ENCODE results near the gene TAF1.

Gene TAF1

GRCh38 chrX:71458866-71459265 is 92.7 kb downstream of the TAF1 start:
- DNase-seq (ENCODE audit: low spot score): no peak
- CTCF ChIA-PET: no interaction called here
- no peak for TF ChIP-seq CTCF (conservative IDR thresholded peaks at IDR 0.05; ENCODE audit: low read depth)
- POLR2A ChIA-PET (ENCODE audit: low non-redundant PET): no interaction called here
- no peak overlapping the region for H3K27ac ChIP-seq

- DNase-seq (ENCODE audit: low spot score): no peak
- CTCF ChIA-PET: no interaction called here
- H3K27ac ChIP-seq: no peak overlapping the region
- POLR2A ChIA-PET (ENCODE audit: low non-redundant PET): no interaction called here
- TF ChIP-seq CTCF (conservative IDR thresholded peaks at IDR 0.05; ENCODE audit: low read depth): no peak
Observed at GRCh38 chrX:71464968-71465367, 98.8 kb downstream of the TAF1 start.

GRCh38 chrX:71466979-71467523 is 100.9 kb downstream of the TAF1 start:
- no peak for DNase-seq (ENCODE audit: low spot score)
- POLR2A ChIA-PET (ENCODE audit: low non-redundant PET): no interaction called here
- CTCF ChIA-PET: no interaction called here
- TF ChIP-seq CTCF (conservative IDR thresholded peaks at IDR 0.05; ENCODE audit: low read depth): no peak
- no peak overlapping the region for H3K27ac ChIP-seq

GRCh38 chrX:71475785-71476540 is 109.8 kb downstream of the TAF1 start:
- ChIA-PET POLR2A (ENCODE audit: low non-redundant PET) (no interaction called here), CTCF (no interaction called here)
- TF ChIP-seq CTCF (conservative IDR thresholded peaks at IDR 0.05; ENCODE audit: low read depth): no peak
- H3K27ac ChIP-seq: no peak overlapping the region
- DNase-seq (ENCODE audit: low spot score): no peak

- POLR2A ChIA-PET (ENCODE audit: low non-redundant PET): interaction anchor here (0.6 kb wide), 1 partner anchor 364 kb away, joined by 7 read pairs; the partner anchor contains the start of gene MED12
- no peak for TF ChIP-seq CTCF (conservative IDR thresholded peaks at IDR 0.05; ENCODE audit: low read depth)
- H3K27ac ChIP-seq: no peak overlapping the region
- CTCF ChIA-PET: no interaction called here
- no peak for DNase-seq (ENCODE audit: low spot score)
Observed at GRCh38 chrX:71482228-71482958, 116.2 kb downstream of the TAF1 start.

- CTCF ChIA-PET: no interaction called here
- POLR2A ChIA-PET (ENCODE audit: low non-redundant PET): no interaction called here
- no peak for TF ChIP-seq CTCF (conservative IDR thresholded peaks at IDR 0.05; ENCODE audit: low read depth)
- no peak overlapping the region for H3K27ac ChIP-seq
- DNase-seq (ENCODE audit: low spot score): no peak
Observed at GRCh38 chrX:71487814-71488213, 121.7 kb downstream of the TAF1 start.
